ENCODE measurements around the gene LEMD3.

GRCh38 chr12:65279369-65280112 lies 110.2 kb downstream of the LEMD3 start:
- TF ChIP-seq, protein P1, sequence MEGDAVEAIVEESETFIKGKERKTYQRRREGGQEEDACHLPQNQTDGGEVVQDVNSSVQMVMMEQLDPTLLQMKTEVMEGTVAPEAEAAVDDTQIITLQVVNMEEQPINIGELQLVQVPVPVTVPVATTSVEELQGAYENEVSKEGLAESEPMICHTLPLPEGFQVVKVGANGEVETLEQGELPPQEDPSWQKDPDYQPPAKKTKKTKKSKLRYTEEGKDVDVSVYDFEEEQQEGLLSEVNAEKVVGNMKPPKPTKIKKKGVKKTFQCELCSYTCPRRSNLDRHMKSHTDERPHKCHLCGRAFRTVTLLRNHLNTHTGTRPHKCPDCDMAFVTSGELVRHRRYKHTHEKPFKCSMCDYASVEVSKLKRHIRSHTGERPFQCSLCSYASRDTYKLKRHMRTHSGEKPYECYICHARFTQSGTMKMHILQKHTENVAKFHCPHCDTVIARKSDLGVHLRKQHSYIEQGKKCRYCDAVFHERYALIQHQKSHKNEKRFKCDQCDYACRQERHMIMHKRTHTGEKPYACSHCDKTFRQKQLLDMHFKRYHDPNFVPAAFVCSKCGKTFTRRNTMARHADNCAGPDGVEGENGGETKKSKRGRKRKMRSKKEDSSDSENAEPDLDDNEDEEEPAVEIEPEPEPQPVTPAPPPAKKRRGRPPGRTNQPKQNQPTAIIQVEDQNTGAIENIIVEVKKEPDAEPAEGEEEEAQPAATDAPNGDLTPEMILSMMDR (conservative IDR thresholded peaks at IDR 0.05; ENCODE audit: low read depth in 2 of 2) = no peak
- no peak for TF ChIP-seq POLR2AphosphoS5 (IDR thresholded peaks at IDR 0.05; ENCODE audit: low read depth)
- no peak for TF ChIP-seq REST (IDR thresholded peaks at IDR 0.05; ENCODE audit: unreplicated experiment)
- TF ChIP-seq EZH2 (IDR thresholded peaks at IDR 0.05; ENCODE audit: low read depth, unreplicated experiment) = no peak
- no peak for TF ChIP-seq EZH2phosphoT487 (IDR thresholded peaks at IDR 0.05; ENCODE audit: unreplicated experiment)
- no peak for TF ChIP-seq JUNB (IDR thresholded peaks at IDR 0.05; ENCODE audit: unreplicated experiment)
